ENCODE results near the gene TOM1L2. TPM values are rescaled to one million over a fixed set of nuclear protein-coding genes. Genes with fewer than 3 reads are reported as not detected.
"Not testable (repeated sequence)": the region's sequence is repeated elsewhere in the genome, so short reads cannot be mapped to it uniquely, and the experiment has no call there.

Gene TOM1L2
- total RNA-seq, 1 donor from 2014 or later = 100 TPM

DNA sequence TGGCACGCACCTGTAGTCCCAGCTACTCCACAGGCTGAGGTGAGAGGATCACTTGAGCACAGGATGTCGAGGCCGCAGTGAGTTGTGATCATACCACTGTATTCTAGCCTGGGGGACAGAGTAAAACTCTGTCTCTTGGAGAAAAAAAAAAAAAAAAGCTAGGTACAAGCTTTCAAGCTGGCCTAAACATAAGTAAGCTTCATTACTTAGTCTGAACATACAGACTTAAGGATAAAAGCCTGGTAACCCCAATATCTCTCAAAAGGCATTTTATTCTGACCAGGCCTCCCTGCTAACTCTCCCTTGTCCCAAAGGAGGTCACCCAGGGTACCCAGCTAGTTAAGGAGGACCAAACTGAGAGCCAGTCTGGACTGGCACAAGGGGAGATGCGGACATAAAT is 46.2 kb downstream of the TOM1L2 start:
- no peak for DNase-seq (ENCODE audit: low read depth)

DNA sequence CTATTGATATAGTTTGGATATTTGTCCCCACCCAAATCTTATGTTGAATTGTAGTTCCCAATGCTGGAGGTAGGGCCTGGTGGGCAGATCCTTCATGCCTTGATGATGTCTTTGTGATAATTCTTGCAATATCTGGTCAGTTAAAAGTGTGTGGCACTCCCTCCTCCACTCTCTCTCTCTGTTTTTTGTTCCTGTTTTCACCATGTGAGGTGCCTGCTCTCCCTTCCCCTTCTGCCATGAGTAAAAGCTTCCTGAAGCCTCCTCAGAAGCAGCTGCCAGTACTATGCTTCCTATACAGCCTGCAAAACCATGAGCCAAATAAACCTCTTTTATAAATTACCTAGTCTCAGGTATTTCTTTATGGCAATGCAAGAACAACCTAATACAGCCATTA is 47.3 kb downstream of the TOM1L2 start:
- DNase-seq (ENCODE audit: low read depth) = no peak

DNA sequence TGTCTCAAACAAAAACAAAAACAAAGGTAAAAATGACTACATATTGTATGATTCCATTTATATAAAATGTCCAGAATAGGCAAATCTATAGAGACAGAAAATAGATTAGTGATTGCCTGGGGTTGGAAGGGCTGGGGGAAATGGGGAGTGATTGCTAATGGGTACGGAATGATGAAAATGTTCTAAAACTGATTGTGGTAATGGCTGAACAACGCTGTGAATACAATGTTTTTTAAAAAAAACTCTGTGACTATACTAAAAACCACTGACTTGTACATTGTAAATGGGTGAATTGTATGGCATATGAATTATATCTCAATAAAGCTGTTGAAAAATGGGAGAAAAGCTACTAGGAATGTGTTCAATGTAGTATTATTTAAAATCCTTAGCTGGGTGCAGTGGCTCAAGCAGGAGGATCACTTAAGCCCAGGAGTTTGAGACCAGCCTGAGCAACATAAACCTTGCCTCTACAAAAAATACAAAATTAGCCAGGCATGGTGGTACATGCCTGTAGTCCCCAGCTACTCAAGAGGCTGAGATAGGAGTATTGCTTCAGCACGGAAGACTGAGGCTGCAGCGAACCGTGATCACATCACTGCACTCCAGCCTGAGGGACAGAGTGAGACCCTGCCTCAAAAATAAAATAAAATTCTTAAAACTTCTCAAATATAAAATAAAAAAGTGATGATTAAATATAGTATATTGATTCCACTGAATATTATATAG is 47.9 kb downstream of the TOM1L2 start:
- DNase-seq (ENCODE audit: low read depth) = no peak

DNA sequence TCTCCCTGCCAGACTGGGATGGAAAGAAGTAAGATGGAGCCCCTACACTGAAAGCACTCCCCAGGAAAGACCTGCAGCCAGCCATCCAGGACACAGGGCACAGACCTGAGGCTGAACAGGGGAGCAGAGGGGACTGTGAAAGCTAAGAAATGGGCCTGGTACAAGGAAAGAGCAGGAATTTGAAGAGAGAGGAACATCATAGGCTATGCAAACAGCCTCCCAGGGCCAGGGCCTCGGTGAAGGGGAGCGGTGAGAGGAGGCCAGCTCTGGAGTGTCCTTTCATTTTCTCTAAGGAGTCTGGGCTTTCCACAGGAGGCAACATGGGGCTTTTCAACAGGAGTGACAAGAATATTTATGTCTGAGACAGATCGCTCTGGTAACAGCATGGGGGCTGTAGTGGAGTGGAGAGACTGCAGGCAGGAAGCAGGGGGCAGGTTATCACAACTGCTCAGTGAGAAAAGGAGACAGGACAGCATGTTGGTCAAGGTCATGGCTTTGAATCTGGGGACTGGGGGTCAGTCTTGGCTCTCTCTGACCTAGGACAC is 50.1 kb downstream of the TOM1L2 start:
- no peak for DNase-seq (ENCODE audit: low read depth)

DNA sequence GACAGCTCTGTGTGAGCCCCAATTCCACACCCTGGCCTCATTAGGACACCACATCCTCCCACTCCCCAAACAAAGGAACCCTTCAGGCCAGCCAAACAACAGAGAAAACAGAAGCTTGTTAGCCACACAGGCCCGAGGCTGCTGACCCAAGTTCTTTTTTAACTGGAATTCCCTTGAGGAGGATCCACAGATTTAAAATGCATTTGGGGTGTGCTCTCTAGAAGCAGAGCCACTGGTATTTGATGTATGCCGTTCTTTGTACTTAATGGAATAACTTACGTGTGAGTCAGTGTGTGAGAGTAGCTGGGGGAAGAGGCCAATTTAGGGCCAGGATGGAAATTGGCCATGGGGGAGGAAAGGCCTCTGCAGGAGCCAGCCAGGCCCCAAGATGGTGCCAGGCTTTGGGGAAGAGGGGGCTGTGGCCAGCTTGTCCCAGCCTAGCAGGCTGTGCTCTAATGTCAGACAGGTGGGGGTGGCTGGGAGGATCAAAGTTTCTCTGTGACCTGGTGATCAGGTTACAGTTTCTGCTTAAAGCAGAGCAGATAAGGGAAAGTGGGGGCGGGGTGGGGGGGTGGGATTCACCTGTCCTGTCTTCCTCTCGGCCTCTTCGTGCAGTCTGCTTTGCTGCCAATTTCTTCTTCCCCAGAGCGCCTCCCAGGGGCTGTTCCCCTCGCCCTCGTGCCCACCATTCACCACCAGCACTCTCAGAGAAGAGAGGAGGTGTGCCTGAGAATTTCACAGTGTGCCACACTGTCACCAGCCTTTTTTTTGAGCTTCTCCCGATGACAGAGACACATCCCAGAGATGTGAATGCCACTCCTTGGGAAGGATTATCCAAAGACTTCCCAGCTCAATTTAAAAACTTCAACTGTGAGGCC is 50.8 kb downstream of the TOM1L2 start:
- DNase-seq (ENCODE audit: low read depth) = peak; percentile 91

DNA sequence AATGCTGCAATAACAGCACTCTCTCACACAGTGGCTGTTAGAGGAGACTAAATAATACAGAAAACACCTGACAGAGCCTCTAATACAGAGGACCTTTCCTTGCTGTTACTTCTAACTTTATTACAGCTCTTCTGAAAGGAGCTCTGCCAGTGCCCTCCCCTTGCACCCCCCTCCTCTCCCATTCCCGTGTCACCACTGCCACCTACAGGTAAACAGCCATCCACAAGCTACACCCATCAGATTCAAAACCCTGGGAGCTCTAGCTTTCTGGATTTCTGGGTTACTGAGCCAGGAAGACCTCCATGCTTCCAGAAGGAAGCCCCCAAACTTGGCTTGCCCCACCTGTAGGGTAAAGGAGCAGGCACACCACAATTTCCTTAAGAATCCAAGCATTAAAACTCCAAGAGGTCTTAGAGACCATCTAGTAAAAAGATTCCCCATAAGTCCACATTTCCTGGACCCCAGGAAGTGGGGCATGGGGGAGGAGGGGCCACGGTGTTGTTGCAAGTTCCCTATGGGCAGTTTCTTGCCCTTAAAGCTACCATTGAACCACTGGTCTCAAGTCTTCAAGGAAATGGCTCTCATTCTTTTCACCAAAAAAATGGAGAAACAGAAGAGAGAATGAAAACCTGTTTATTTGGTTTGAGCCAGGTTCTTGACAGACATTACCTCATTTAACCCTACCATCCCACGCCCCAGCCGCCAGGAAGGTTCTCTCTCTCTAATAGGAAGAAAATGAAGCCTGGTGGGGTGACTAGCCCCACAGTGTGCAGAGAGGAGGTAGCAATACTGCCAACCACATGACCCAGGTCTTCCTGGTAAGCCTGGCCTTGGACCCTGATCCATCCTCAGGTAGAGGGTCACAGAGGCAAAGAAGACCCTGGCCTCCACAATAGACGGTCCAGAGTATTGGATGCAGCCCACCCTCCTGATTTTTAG is 52.8 kb downstream of the TOM1L2 start:
- peak; percentile 81 for DNase-seq (ENCODE audit: low read depth)

DNA sequence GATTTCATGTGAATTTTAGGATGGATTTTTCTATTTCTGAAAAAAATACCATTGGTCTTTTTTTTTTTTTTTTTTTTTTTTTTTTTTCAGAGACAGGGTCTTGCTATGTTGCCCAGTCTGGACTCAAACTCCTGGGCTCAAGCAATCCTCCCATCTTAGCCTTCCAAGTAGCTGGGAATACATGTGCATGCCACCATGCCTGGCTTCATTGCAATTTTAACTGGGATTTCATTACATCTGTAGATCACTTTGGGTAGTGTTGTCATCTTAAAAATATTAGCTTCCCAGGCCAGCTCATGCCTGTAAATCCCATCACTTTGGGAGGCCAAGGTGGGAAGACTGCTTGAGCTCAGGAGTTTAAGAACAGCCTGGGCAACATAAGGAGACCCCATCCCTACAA is 54.8 kb downstream of the TOM1L2 start:
- DNase-seq (ENCODE audit: low read depth) = no peak

DNA sequence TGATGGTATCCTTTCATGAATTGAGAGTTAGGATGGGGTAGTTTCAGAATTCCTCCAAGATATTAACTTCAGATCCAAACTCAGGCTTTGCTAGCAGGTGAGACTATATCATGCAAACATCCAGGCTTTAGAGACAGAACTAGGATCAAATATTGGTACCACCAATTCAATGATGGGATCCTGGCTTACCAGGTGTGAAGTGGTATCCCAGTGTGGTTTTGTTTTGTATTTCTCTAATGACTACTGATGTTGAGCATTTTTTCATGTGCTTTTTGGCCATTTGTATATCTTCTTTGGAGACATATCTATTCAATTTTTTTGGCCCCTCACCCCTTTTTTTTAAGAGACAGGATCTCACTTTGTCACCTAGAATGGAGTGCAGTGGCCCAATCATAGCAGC is 57.0 kb downstream of the TOM1L2 start:
- no peak for DNase-seq (ENCODE audit: low read depth)

DNA sequence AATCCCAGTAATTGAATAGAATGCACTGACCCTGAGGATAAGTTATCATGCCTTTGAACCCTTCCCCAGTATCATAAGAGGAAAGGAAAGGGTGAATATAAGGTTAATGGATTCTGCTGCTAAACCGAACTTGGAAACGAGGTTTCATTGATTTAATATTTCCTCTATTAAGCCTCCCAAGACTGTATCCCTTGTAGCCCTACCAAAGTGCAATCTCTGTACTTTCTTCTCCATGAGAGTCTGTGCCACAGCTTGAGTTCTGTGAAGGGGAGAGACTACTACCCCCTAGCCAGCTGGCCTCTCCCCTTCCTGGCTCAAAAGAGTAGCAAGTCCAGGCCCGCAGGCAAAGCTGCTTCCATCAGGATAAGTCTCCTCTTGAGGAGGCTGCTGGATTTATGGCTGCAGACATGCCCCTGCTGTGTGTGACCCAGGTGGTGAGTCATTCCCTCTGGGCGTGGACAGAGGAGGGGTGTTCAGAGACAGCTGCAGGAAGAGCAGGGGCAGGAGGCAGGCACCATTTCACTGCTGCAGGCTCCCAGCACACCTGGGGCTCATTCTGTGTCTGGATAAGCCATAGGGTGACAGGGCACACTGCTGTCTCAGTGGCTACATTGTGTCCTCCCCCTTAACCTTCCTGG is 58.4 kb downstream of the TOM1L2 start:
- DNase-seq (ENCODE audit: low read depth) = peak; percentile 96

DNA sequence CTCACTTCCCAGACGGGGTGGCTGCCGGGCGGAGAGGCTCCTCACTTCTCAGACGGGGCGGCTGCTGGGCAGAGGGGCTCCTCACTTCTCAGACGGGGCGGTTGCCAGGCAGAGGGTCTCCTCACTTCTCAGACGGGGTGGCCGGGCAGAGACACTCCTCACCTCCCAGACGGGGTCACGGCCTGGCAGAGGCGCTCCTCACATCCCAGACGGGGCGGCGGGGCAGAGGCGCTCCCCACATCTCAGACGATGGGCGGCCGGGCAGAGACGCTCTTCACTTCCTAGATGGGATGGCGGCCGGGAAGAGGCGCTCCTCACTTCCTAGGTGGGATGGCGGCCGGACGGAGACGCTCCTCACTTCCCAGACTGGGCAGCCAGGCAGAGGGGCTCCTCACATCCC is 59.9 kb downstream of the TOM1L2 start:
- DNase-seq (ENCODE audit: low read depth) = not testable (repeated sequence)

DNA sequence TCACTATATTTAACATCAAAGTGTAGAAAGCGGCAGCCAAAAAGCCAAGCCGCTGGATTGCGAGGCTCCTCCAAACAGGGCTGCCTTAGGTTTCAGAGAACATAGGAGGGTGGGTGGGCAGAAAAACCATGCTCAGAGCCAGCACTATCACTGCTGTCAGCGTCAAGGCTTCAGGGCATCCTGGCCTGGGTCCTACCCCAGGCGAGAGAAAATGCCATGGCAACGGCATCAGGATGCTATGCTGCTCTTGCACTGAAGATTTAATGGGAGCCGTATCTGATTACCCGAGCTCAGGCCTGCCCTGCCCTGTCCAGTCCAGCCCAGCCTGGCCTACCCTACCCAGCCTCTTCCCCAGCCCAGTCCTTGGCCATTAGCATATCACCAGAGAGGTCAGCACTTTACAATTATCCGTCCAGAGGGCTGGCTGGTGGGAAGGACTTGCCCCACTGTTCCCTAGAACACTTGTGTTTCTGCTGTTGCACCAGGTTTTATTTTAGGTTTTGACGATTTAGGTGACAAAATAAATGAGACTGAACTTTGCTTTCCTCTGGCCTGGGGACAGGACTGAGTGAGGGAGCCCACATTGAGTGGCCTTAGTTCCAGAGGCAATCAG is 61.1 kb downstream of the TOM1L2 start:
- DNase-seq (ENCODE audit: low read depth) = no peak

DNA sequence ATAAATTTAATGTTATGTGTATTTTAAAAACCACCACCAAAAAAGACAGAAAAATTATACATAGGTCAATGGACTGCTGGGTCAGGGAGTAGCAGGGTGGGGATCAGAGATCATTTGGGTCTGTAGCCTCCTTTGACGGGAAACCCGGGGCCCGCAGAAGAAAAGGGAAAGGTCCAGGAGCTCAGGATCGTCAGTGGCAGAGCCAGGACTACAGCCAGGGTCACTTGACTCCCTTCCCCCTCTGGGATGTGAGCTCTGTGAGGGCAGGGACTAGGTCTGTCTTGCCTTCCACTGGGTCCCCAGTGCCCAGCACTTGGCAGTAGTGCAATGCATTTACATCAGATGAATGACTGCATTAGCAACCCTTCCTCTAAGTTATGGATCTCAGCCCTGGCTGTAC is 62.1 kb downstream of the TOM1L2 start:
- no peak for DNase-seq (ENCODE audit: low read depth)

DNA sequence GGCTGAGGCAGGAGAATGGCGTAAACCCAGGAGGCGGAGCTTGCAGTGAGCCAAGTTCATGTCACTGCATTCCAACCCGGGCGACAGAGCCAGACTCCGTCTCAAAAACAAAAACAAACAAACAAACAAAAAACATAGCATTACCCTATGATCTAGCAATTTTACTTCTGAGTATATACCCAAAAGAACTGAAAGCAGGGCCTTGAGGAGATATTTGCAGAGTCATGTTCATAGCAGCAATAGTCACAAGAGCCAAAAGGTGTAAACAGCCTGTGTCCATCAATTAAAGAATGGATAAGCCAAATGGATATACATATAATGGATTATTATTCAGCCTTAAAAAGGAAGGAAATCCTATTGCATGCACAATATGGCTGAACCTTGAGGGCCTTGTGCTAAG is 63.1 kb downstream of the TOM1L2 start:
- DNase-seq (ENCODE audit: low read depth) = no peak

DNA sequence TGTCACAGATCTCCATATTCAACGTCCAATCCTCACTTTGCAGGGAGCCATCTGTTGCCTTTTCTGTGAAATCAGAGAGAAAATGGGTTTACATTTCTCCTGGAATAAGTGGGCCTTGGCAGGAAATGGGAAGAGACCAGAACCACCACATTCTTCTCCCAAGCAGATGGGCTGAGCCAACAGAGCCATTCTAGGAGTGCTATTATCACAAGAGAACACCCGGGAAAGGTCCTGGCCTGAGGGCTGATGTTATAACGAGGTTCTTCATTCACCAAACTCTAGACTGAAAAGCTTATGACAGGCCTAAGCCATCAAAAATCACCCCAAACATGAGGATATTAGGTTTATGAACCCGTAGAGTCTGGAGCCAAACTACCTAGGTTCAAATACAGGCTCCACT is 64.7 kb downstream of the TOM1L2 start:
- DNase-seq (ENCODE audit: low read depth) = no peak

DNA sequence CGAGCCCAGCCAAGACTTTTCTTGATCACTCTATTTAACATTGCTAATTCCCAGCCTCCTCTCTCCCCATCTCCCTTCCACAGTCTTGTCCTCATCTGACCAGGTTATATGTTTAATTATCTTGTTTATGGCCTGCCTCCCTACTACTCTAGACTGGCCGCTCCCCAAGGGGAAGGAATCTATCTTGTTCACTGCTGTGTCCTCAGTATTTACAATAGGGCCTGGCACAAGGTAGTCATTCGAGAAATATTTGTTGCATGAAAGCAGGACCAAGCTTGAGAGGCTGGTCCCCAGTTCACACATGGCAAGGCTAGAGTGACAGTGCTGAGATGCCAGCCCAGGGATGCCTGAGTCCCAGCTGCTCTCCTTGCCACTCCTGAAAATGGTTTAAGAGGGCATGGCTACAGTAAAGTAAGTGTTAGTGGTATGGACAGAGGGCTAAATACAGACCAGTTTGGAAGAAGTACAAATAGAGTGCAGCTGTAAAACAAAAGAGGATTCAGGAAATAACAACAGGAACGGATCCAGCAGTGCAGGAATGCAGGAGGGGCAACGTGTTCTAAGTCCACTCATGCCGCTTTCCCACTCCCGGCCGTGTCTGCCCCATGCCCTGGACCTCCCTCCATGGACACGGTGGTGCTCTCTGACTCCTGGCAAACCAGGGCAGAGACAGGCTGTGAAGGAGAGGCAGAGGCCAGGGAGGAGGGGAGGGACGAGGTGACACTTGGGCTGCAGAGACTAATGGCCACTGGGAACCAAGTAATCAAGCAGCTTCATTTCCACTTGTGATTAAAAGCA is 65.6 kb downstream of the TOM1L2 start:
- DNase-seq (ENCODE audit: low read depth) = peak; percentile 91

DNA sequence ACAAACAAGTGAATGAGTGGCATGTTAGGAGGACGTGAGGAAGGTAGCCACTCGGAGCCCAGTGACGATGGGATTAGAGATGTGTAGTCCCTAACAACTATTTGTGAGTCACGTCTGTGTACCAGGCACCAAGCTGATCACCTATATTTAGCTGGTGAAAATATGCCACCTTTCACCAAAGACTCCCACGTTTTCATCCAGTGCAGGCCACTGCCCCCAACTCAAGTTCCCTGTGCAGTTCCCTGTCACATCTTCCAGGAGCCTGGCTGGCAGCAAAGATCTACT is 67.2 kb downstream of the TOM1L2 start:
- DNase-seq (ENCODE audit: low read depth) = no peak

DNA sequence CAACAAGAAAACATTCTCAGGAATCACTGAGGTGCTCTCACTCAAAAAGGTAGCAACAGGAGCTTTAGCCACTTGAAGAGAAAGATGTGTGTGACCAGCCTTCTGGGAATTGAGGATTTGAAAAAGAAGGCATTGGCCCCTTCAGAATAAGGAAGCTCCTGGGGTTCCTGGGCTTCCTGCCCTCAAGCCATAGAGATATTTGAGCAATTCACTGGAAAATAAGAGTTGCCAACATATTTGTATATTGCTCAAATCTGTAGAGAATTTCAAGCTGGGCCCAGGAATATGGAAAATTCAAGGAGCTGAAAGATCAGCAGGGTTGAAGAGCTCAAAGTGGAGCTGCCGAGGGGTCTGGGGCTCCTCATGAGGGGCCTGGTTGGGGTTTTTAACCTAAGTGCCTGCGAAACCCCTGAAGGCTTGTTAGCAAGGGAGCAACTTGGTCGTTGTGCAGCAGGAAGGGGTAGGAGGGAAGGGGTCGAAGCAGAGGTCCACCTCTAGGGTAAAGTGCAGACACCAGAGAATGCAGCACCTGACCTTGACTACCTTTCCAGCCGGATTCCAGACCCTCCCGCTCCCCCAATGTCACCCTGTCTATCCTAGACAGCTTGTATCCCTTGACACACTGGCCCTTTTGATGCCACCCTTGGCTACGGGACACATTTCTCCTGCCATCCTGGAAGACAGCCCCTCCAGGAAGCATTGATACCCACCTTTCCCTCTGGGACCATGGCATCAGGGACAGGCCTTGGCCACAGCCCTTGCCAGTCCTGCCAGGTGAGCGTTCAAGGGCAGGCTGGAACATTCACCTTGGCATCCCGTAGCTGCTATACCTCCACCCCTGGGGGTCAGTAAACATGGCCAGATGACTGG is 67.8 kb downstream of the TOM1L2 start:
- no peak for DNase-seq (ENCODE audit: low read depth)

DNA sequence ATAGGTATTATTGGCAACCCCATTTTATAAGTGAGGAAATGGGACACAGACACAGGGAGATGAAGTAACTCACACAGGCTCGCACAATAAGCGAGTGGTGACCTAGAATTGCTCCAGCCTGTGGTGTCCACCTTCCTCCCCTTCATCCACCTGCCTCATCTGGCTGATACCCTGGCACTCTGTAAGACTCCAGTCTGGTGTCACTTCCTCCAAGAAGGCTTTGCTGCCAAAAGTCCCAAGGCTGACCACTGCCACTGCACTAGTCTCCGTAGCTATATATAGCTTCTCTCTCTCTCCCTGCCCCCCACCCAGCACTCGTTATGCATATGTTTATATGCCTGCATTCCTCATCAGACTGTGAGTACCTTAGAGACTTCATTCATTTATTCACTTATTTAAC is 69.3 kb downstream of the TOM1L2 start:
- DNase-seq (ENCODE audit: low read depth) = peak; percentile 56

DNA sequence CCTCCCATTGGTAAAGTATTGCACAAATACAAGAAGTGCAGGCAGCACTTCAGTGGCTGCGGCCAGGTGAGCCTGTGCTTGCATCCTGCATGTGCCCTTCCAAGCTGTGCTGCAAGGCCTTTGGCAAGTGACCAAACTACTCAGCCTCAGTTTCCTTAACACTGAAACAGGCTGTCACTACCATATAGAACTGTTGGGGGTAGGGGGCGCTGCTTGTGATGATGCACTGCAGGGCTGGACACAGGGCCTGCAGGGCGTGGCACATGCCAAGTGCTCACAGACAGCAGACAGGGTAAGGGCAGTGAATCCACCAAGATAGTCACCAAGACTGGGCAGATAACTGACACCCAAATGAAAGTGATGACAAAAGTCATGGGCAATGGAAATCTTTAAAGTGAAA is 69.8 kb downstream of the TOM1L2 start:
- DNase-seq (ENCODE audit: low read depth) = no peak
